ENCODE data around the gene BTBD16. TPM values are rescaled to one million over a fixed set of nuclear protein-coding genes. Genes with fewer than 3 reads are reported as not detected.

BTBD16 gene
- total and polyA plus RNA-seq, 2 donors (not counting 1 experiment from before 2014, with no cell fraction given) = not detected

DNA sequence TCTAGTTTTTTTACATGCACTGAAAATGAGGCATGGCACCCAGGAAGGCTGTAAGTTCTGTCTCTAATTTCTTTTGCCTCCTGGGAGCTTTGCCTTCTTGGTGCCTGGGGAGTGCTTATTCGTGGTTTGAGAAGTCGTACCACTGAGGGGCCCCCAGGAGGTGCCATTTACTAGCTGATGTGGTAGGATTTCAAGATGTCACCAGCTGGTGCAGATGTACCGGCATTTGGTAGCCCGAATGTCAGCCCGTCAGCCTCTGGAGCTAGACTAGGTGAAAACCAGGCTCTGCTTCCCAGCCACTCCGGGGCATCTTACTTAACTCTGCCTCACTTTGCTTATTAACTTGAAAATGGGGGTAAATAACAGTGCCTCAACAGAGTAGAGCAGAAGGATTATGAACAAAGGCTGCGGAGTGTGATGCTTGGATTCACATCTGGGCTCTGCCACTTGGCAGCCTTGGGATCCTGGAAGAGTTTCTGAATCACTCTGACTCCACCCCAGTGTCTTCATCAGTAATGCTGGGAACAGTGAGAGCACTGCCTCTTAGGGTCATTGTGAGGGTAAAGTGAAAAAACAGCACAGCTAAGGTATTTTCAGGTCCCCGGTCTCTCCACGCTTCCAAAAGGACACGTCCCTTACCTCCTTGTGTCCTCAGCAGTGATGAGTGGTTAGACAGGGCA lies 31.4 kb upstream of the BTBD16 start:
- no peak for ATAC-seq (ENCODE audit: low read depth)

GRCh38 chr10:122240401-122240800 lies 30.7 kb upstream of the BTBD16 start:
- H3K27ac Mint-ChIP-seq = no peak overlapping the region
- no peaks in the 10 kb centered on the region for H3K4me1 Mint-ChIP-seq
- no peak overlapping the region for H3K4me3 Mint-ChIP-seq
- no peak for ATAC-seq (ENCODE audit: low read depth)
- intact Hi-C loops (cut with micrococcal nuclease) = no loop called here
- no peaks in the 10 kb centered on the region for H3K4me1 ChIP-seq (ENCODE audit: control insufficient read depth in 2 of 2, insufficient read depth in 2 of 2, low read length in 2 of 2)
- no peak overlapping the region for H2AFZ ChIP-seq (ENCODE audit: insufficient read depth, low read depth, low read length, poor library complexity, severe bottlenecking)
- no peak overlapping the region for H3K27ac ChIP-seq (ENCODE audit: low read length in 2 of 2)
- no peak overlapping the region for H3K4me2 ChIP-seq (replicated peaks; ENCODE audit: low read depth, low read length, poor library complexity, severe bottlenecking)
- H4K20me1 ChIP-seq (ENCODE audit: control insufficient read depth, insufficient read depth, low read length, poor library complexity, severe bottlenecking) = no peaks in the 10 kb centered on the region
- no peaks in the 10 kb centered on the region for H3K27me3 Mint-ChIP-seq
- no peaks in the 10 kb centered on the region for H3K9me3 Mint-ChIP-seq (ENCODE audit: insufficient read depth)
- no peak overlapping the region for H3K4me3 ChIP-seq (ENCODE audit: control extremely low read depth in 1 of 5, extremely low read depth in 1 of 5, insufficient read depth in 1 of 5, low read depth in 2 of 5, low read length in 4 of 5)
- no peaks in the 10 kb centered on the region for H3K36me3 ChIP-seq (replicated peaks in 1 of 2; ENCODE audit: control extremely low read depth in 1 of 2, control insufficient read depth in 1 of 2, extremely low read depth in 1 of 2, insufficient read depth in 2 of 2, low read length in 1 of 2)
- H3K9me3 ChIP-seq (ENCODE audit: control extremely low read depth in 1 of 3, control insufficient read depth in 2 of 3, insufficient read depth in 1 of 3, low read length in 2 of 3) = no peaks in the 10 kb centered on the region
- DNase-seq = no peak
- POLR2A ChIA-PET = no interaction called here
- H3K9ac ChIP-seq (ENCODE audit: low read length) = no peak overlapping the region
- no peaks in the 10 kb centered on the region for H3K79me2 ChIP-seq (ENCODE audit: control insufficient read depth, insufficient read depth, low read length)
- no peak for TF ChIP-seq EZH2 (IDR thresholded peaks at IDR 0.05; ENCODE audit: borderline replicate concordance, insufficient read depth, low read depth, low read length, poor library complexity, severe bottlenecking)
- TF ChIP-seq, protein P1, sequence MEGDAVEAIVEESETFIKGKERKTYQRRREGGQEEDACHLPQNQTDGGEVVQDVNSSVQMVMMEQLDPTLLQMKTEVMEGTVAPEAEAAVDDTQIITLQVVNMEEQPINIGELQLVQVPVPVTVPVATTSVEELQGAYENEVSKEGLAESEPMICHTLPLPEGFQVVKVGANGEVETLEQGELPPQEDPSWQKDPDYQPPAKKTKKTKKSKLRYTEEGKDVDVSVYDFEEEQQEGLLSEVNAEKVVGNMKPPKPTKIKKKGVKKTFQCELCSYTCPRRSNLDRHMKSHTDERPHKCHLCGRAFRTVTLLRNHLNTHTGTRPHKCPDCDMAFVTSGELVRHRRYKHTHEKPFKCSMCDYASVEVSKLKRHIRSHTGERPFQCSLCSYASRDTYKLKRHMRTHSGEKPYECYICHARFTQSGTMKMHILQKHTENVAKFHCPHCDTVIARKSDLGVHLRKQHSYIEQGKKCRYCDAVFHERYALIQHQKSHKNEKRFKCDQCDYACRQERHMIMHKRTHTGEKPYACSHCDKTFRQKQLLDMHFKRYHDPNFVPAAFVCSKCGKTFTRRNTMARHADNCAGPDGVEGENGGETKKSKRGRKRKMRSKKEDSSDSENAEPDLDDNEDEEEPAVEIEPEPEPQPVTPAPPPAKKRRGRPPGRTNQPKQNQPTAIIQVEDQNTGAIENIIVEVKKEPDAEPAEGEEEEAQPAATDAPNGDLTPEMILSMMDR (IDR thresholded peaks at IDR 0.05) = no peak
- CTCF ChIA-PET = no interaction called here
- WGBS (ENCODE audit: insufficient coverage) = 93% methylated on average over 2 of the region's 6 CpGs
- H3K27me3 ChIP-seq (replicated peaks in 1 of 4; ENCODE audit: control extremely low read depth in 1 of 4, control insufficient read depth in 3 of 4, insufficient read depth in 4 of 4, low read length in 3 of 4) = no peaks in the 10 kb centered on the region

More for the DNA sequence above, 31.4 kb upstream of the BTBD16 start:
- Histone ChIP-seq H3K4me3 (ENCODE audit: control extremely low read depth in 1 of 5, extremely low read depth in 1 of 5, insufficient read depth in 1 of 5, low read depth in 2 of 5, low read length in 4 of 5) (no peak overlapping the region), H3K9me3 (ENCODE audit: control extremely low read depth in 1 of 3, control insufficient read depth in 2 of 3, insufficient read depth in 1 of 3, low read length in 2 of 3) (no peaks in the 10 kb centered on the region), H3K9ac (ENCODE audit: low read length) (no peak overlapping the region), H3K79me2 (ENCODE audit: control insufficient read depth, insufficient read depth, low read length) (no peaks in the 10 kb centered on the region), H3K36me3 (replicated peaks in 1 of 2; ENCODE audit: control extremely low read depth in 1 of 2, control insufficient read depth in 1 of 2, extremely low read depth in 1 of 2, insufficient read depth in 2 of 2, low read length in 1 of 2) (no peaks in the 10 kb centered on the region), H4K20me1 (ENCODE audit: control insufficient read depth, insufficient read depth, low read length, poor library complexity, severe bottlenecking) (no peaks in the 10 kb centered on the region), H2AFZ (ENCODE audit: insufficient read depth, low read depth, low read length, poor library complexity, severe bottlenecking) (no peak overlapping the region), H3K4me2 (replicated peaks; ENCODE audit: low read depth, low read length, poor library complexity, severe bottlenecking) (no peak overlapping the region), H3K27me3 (replicated peaks in 1 of 4; ENCODE audit: control extremely low read depth in 1 of 4, control insufficient read depth in 3 of 4, insufficient read depth in 4 of 4, low read length in 3 of 4) (no peaks in the 10 kb centered on the region), H3K27ac (ENCODE audit: low read length in 2 of 2) (no peak overlapping the region), H3K4me1 (ENCODE audit: control insufficient read depth in 2 of 2, insufficient read depth in 2 of 2, low read length in 2 of 2) (no peaks in the 10 kb centered on the region)
- Mint-ChIP-seq H3K4me3 (no peak overlapping the region), H3K27ac (no peak overlapping the region), H3K9me3 (ENCODE audit: insufficient read depth) (no peaks in the 10 kb centered on the region), H3K27me3 (no peaks in the 10 kb centered on the region), H3K4me1 (no peaks in the 10 kb centered on the region)
- TF ChIP-seq EZH2 (IDR thresholded peaks at IDR 0.05; ENCODE audit: borderline replicate concordance, insufficient read depth, low read depth, low read length, poor library complexity, severe bottlenecking) = no peak
- TF ChIP-seq, protein P1 (IDR thresholded peaks at IDR 0.05) = no peak
- POLR2A ChIA-PET = no interaction called here
- DNase-seq = no peak
- 83% methylated on average over 5 of the region's 10 CpGs for WGBS (ENCODE audit: insufficient coverage)
- intact Hi-C loops (cut with micrococcal nuclease) = no loop called here
- CTCF ChIA-PET = no interaction called here

Data from B cell (primary cell).